Stimulated activated CD4-positive, alpha-beta T cell treated with anti-CD3 and anti-CD28 coated beads, Interleukin-4, amount 100 ng/mL, for 4 hours (primary cell): Measurements from ENCODE around the gene TBPL1.
"Not testable (repeated sequence)": the region's sequence is repeated elsewhere in the genome, so short reads cannot be mapped to it uniquely, and the experiment has no call there.

Experiments
- DNase-seq, 2 experiments: peaks; one replicate each; pipeline ENCODE4 v3.0.0-alpha.2; 2020

The TBPL1 gene

DNA sequence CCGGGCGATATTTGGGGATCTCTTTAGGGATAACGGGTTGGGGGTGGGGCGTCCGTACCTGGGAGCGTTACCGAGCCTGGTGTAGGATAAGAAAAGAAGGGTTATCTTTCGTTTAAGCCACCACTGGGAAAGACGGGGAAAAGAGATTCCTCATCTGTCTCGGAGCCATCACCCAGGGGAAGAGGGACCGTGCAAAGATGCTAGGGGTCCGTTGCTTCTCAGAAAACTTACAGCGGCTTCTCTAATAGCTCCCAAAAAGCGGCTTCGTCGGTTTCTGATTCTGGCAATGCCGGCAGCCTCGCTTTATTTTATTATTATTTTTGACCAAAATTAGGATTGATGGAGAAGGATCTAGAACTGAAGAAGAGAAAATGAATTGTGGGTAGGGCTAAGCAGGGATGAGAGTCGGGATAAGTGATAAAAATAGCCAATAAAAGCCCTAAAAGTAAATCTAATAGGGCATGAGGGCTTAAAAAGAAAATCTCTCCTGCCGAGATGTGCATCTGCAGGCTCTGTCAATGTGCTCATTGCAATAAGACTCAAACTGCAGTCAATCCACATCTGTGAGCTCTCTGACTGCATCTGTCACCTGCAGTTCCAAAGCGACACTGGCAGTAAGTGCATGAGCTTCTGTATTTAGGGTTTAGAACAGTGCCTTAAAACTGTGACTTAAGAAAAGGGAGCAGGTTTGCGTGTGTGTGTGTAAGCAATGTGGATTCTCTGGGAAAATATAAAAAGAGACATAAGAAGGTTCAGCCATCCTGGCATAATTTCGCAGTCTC lies 801 bp downstream of the TBPL1 start:
- DNase-seq: no peak

GRCh38 chr6:133954657-133955576 lies 1.9 kb downstream of the TBPL1 start:
- no peak for DNase-seq

- DNase-seq: no peak
Observed at GRCh38 chr6:133955582-133956415, 2.8 kb downstream of the TBPL1 start.

GRCh38 chr6:133956416-133957049 lies 3.5 kb downstream of the TBPL1 start:
- DNase-seq: no peak

DNA sequence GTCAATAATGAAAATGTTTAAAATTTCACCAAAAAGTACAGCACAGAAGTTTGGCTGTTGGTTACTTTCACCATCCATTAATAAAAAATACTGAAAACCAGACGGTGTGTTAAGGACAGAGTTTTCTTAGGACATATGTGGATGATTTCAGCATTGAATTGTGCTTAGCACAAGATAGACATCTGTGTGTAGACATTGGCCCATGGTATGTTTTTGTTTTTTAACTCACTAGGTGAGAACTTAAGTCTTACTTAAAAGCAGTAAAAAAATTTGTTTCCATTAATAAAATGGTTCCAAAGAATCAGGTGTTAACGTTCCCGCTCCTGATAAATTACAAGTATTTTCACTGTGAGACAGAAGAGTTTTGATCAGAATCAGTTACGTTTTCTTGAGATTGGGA lies 4.2 kb downstream of the TBPL1 start:
- DNase-seq: no peak

- no peak for DNase-seq
Observed at GRCh38 chr6:133957780-133958242, 4.8 kb downstream of the TBPL1 start.

GRCh38 chr6:133958791-133959190 lies 5.8 kb downstream of the TBPL1 start:
- DNase-seq: no peak

GRCh38 chr6:133959667-133960368 lies 6.8 kb downstream of the TBPL1 start:
- no peak for DNase-seq

GRCh38 chr6:133961831-133962230 lies 8.8 kb downstream of the TBPL1 start:
- no peak for DNase-seq

DNA sequence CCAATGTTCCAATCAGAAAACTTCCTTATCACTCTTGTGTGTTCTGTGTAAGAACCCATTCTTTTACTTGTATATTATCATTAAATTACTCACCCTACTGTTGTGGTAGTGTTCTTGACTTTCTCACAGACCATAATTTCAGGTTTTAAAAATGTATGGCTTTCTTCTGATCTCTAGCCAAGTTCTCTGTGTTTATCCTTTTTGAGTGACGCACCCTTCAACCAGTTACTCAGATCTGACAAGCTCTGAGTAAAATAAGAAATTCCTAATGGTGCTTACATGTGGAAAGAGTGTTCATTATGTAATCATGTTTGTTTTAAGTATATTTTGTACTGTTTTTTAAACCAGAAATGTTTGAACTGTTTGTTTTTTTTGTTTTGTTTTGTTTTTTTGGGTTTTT lies 11.0 kb downstream of the TBPL1 start:
- no peak for DNase-seq

DNA sequence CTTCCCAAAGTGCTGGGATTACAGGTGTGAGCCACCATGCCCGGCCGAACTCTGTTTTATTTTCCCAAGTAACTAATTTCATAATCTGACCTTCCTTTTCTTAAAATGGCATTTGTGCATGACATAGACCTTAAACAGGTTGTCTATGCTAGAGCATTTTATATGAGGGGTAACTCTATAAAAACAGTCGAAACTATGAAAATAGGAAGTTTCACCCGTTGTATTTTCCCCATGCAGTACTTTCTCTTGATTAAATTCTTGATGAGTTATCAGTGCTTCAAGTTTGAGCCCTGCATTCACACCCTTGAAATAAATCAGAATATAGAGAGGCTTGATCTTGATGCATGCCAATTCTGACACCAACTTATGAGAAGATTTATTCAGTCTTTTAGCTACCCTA lies 11.7 kb downstream of the TBPL1 start:
- no peak for DNase-seq

- no peak for DNase-seq
Observed at GRCh38 chr6:133965817-133966360, 12.9 kb downstream of the TBPL1 start.

DNA sequence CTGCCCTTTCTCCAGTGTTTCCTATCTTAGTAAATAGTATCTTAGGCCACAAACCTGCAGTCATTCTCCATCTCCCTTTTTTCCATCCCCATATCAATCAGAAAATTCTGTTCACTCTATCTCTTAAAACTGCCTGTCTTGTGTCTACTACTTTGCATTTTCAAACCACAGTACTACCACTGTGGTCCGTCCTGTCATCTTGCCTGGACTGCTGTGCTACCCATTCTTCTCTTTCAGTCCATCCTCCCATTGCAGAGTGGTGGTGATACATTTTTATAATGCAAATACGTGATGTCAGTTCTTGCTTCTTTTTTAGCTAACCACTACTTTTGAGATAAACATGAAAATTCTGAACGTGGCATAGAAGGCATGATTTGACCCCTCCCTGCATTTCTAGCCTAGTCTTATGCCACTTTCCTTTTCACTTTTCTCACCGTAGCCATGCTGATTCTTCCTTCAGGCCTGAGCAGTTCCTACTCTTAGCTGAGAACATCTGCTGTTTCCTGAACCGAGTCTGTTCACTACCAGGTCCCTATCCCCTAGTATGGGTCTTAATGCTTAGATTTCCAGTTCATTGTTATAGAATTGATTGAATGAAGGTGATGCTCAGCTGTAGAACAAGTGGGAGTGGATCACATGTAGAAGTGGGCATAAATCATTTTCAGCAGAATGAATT lies 13.8 kb downstream of the TBPL1 start:
- no peak for DNase-seq

DNA sequence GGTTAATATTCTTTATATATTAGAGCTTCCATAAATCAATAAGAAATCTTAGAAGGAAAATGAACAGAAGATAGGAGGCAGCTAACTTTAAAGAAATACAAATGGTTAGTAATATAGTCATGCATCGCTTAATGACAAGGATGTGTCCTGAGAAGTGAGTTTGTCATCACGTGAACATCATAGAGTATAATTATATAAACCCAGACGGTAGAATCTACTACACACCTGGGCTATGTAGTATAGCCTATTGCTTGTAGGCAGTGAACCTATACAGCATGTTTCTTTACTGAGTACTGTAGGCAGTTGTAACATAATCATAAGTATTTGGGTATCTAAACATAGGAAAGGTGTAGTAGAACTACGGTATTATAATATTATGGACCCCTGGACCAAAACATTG lies 14.3 kb downstream of the TBPL1 start:
- no peak for DNase-seq

- DNase-seq: not testable (repeated sequence)
Observed at GRCh38 chr6:133967835-133968234, 14.8 kb downstream of the TBPL1 start.

DNA sequence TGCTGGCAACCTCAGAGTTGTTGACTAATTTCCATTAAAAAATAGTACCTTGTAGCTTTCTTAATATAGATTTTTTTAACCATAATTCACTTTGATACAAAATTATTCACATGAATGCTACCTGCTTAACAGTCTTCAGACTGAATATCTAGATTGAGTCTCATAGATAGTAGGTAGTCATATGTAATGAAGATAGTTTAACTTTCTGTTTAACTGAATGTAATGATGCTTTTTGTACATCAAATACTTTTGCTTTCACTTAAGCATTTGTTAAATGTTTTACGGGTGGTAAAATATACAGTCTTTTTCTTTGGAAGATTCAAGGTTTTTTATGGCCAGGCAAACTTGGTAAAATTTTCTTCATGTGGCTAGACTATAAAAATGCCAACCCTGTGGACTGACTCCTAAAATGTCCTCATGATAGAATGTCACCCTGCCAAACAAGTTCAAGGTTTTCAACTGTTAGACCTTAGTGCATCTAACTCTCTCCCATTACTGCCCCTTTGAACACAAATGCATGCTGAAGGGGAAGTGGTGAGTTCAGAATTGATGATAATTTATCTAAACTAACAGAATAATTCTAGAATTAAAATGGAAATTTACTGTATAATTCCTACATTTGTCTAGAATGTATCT lies 16.4 kb downstream of the TBPL1 start:
- DNase-seq: no peak

GRCh38 chr6:133969921-133970295 lies 16.9 kb downstream of the TBPL1 start:
- no peak for DNase-seq

DNA sequence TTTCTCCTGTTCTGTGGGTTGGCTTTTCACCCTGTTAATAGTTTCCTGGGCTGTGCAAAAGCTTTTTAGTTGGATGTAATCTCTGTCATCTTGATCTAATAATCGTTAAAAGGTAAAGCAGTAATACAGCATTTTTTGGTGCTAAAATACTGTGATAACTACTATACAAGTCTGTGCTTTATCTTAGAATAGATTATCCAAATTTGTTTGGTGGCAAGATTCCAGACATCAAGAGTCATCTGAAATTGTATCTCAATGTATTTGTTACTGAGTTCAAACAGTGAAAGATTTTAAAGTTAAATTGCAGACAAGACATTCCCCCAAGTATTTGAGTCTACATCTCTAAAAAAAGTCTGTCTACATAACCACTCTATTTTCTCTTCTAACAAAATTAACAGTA lies 18.8 kb downstream of the TBPL1 start:
- no peak for DNase-seq

GRCh38 chr6:133972388-133972787 lies 19.4 kb downstream of the TBPL1 start:
- no peak for DNase-seq
